Right atrium auricular region (tissue), 2 donors: Measurements from ENCODE around the gene EPS8. TPM values are rescaled to one million over a fixed set of nuclear protein-coding genes. Genes with fewer than 3 reads are reported as not detected.

Experiments used
- DNase-seq: peaks from one replicate; pipeline ENCODE4 v3.0.0-alpha.2; 2019; ENCODE audit warnings: low spot score
- H3K27ac ChIP-seq, 2 donors: fragments of 200-600 bp; sonication (generic); 1 replicate in 1 of 2; 2 replicates in 1 of 2; pipeline ENCODE4 v1.5.1; 2016 to 2019
- H3K27me3 ChIP-seq, 2 donors: fragments of 200-600 bp; sonication (generic); one replicate each; pipeline versions ENCODE4 v1.5.1 to v1.6.0; 2017 to 2019
- H3K36me3 ChIP-seq: fragments of 200-600 bp; sonication (generic); one replicate; pipeline ENCODE4 v1.5.1; 2016
- H3K4me1 ChIP-seq, 2 donors: fragments of 200-600 bp; sonication (generic); one replicate each; pipeline versions ENCODE4 v1.5.1 to v1.6.0; 2017 to 2019
- H3K4me3 ChIP-seq, 2 donors: fragments of 200-600 bp; sonication (generic); 1 replicate in 1 of 2; 2 replicates in 1 of 2; pipeline ENCODE4 v1.5.1; 2017 to 2019; ENCODE audit warnings: mild to moderate bottlenecking in 1 of 2, moderate library complexity in 1 of 2
- H3K9me3 ChIP-seq, 2 donors: fragments of 200-600 bp; sonication (generic); one replicate each; pipeline ENCODE4 v1.5.1; 2019
- total RNA-seq, 2 donors: library from RNA; depleted of rRNA; stranded (reverse); fragments of >200 nt; gene quantifications; one replicate each; pipeline ENCODE4 v1.1.0, GENCODE V29; 2016
- TF ChIP-seq, protein P1 (sequence below), 2 donors: fragments of 200-600 bp; sonication (generic); IDR thresholded peaks; one replicate each; pipeline ENCODE4 v1.5.1; 2019; ENCODE audit warnings: antibody characterized with exemption in 2 of 2

Gene EPS8
- total RNA-seq, 2 donors from 2014 or later = 46.9 to 72.3 TPM

DNA sequence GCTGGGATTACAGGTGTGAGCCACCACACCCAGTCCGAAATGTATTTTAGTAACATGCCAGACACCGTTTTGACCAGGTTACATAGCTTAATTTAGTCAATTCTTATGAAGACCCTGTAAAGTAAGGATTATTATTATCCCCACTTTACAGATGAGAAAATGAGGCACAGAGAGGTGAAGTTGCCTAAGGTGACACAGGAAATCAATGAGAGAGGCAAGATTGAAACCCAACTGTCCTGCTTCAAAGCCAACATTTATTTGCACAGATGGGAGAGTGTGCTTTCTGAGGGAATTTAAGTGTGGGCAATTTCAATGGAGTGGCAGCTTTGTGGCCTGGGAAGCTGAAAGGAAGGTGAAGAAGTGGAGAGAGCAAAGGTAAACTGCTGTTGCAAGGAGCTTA lies 19.1 kb upstream of the EPS8 start:
- Histone ChIP-seq H3K4me1 (peaks cover 0 to 7% of the 10 kb centered on the region in 2 donors), H3K27ac (no peak overlapping the region), H3K4me3 (no peak overlapping the region), H3K9me3 (no peaks in the 10 kb centered on the region), H3K36me3 (no peaks in the 10 kb centered on the region), H3K27me3 (no peaks in the 10 kb centered on the region)
- TF ChIP-seq, protein P1, sequence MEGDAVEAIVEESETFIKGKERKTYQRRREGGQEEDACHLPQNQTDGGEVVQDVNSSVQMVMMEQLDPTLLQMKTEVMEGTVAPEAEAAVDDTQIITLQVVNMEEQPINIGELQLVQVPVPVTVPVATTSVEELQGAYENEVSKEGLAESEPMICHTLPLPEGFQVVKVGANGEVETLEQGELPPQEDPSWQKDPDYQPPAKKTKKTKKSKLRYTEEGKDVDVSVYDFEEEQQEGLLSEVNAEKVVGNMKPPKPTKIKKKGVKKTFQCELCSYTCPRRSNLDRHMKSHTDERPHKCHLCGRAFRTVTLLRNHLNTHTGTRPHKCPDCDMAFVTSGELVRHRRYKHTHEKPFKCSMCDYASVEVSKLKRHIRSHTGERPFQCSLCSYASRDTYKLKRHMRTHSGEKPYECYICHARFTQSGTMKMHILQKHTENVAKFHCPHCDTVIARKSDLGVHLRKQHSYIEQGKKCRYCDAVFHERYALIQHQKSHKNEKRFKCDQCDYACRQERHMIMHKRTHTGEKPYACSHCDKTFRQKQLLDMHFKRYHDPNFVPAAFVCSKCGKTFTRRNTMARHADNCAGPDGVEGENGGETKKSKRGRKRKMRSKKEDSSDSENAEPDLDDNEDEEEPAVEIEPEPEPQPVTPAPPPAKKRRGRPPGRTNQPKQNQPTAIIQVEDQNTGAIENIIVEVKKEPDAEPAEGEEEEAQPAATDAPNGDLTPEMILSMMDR (IDR thresholded peaks at IDR 0.05) = no peak
- no peak for DNase-seq

- Histone ChIP-seq H3K9me3 (no peaks in the 10 kb centered on the region), H3K36me3 (no peaks in the 10 kb centered on the region), H3K4me1 (peaks cover 0 to 7% of the 10 kb centered on the region in 2 donors), H3K27me3 (no peaks in the 10 kb centered on the region), H3K27ac (no peak overlapping the region), H3K4me3 (no peak overlapping the region)
- TF ChIP-seq, protein P1 (IDR thresholded peaks at IDR 0.05) = no peak
- DNase-seq = no peak
Observed at GRCh38 chr12:15806826-15807225, 17.6 kb upstream of the EPS8 start.

- DNase-seq = no peak
- TF ChIP-seq, protein P1 (IDR thresholded peaks at IDR 0.05) = no peak
- Histone ChIP-seq H3K9me3 (no peaks in the 10 kb centered on the region), H3K36me3 (no peaks in the 10 kb centered on the region), H3K27ac (no peak overlapping the region), H3K4me1 (no peaks in the 10 kb centered on the region), H3K27me3 (no peaks in the 10 kb centered on the region), H3K4me3 (no peak overlapping the region)
Observed at GRCh38 chr12:15801770-15802744, 12.9 kb upstream of the EPS8 start.

- H3K4me1 ChIP-seq = no peaks in the 10 kb centered on the region
- H3K27me3 ChIP-seq = no peaks in the 10 kb centered on the region
- TF ChIP-seq, protein P1 (IDR thresholded peaks at IDR 0.05) = no peak
- H3K9me3 ChIP-seq = no peaks in the 10 kb centered on the region
- no peak overlapping the region for H3K27ac ChIP-seq
- H3K4me3 ChIP-seq = no peak overlapping the region
- DNase-seq = no peak
- H3K36me3 ChIP-seq = no peaks in the 10 kb centered on the region
Observed at GRCh38 chr12:15800278-15800677, 11.1 kb upstream of the EPS8 start.

DNA sequence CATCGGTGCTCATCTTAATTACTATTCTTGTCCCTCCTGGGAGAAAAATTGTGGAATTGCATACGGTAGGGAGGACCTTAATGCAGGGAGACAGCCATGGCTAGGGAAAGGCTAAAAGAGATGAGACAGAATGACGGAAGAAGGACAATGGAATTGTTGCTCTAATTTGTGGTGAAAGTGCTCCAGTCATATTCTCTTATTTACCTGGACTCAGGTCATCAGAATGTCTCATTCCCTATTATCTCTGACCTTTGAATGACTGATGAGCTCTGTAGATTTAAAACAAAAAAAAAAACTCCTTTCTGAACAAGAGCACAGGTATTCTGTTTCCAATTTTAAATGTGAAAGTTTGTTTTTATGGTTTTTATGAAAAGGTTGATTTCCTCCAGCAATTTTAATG lies 8.6 kb upstream of the EPS8 start:
- DNase-seq = no peak
- H3K27ac ChIP-seq = no peak overlapping the region
- no peaks in the 10 kb centered on the region for H3K4me1 ChIP-seq
- H3K36me3 ChIP-seq = no peaks in the 10 kb centered on the region
- TF ChIP-seq, protein P1 (IDR thresholded peaks at IDR 0.05) = no peak
- H3K4me3 ChIP-seq = no peak overlapping the region
- H3K27me3 ChIP-seq = no peaks in the 10 kb centered on the region
- H3K9me3 ChIP-seq = no peaks in the 10 kb centered on the region
